Right lobe of liver (tissue), 4 donors: ENCODE data around the gene PSKH1.

ENCODE experiments used
- POLR2A ChIP-seq: fragments of 450-650 bp; IDR thresholded peaks from one replicate; pipeline ENCODE4 v1.6.1; 2017; ENCODE audit warnings: antibody characterized with exemption, mild to moderate bottlenecking
- TF ChIP-seq, protein P1 (sequence below), 4 donors: fragments of 200-600 bp in 3 of 4; fragments of 450-650 bp in 1 of 4; IDR thresholded peaks; one replicate each; pipeline versions ENCODE4 v1.5.1 to v1.8.0; 2016 to 2022; ENCODE audit warnings: antibody characterized with exemption in 4 of 4, mild to moderate bottlenecking in 2 of 4
- donor health status: DM: no; HTN: no; CAD: no.
- donor health status: DM: no; HTN: no; CAD: no.
- donor health status: DM: no; HTN: yes; CAD: no.

DNA sequence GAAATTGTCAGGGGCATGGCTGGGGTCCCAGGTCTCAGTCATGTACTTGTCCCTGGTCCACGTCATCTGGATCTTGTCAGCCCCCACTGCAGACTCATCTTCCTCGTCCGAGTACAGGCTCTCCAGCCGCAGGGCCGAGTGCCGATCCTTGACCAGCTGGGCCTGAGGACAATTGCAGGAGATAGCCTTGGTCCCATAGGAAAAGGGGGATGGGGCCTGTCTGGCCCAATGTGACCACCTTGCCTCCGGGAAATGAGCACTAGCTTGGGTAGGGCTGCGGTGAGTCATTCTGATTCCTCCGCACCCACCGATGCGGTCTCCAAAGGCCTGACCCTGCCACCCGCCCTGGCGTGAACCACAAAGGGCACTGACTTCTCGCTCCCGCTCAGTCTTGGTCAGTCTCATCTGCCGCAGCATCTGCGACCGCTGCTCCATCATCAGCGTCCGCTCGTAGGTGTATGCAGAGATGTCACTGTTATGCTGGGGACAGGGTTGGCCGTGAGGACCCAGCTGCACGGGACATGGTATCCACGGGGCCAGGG is 52.4 kb downstream of the PSKH1 start:
- TF ChIP-seq, protein P1, sequence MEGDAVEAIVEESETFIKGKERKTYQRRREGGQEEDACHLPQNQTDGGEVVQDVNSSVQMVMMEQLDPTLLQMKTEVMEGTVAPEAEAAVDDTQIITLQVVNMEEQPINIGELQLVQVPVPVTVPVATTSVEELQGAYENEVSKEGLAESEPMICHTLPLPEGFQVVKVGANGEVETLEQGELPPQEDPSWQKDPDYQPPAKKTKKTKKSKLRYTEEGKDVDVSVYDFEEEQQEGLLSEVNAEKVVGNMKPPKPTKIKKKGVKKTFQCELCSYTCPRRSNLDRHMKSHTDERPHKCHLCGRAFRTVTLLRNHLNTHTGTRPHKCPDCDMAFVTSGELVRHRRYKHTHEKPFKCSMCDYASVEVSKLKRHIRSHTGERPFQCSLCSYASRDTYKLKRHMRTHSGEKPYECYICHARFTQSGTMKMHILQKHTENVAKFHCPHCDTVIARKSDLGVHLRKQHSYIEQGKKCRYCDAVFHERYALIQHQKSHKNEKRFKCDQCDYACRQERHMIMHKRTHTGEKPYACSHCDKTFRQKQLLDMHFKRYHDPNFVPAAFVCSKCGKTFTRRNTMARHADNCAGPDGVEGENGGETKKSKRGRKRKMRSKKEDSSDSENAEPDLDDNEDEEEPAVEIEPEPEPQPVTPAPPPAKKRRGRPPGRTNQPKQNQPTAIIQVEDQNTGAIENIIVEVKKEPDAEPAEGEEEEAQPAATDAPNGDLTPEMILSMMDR (IDR thresholded peaks at IDR 0.05): no peak
- TF ChIP-seq POLR2A: no peak
